Nephron progenitor cell (in vitro differentiated cells): ENCODE results near the gene MARK1.

Experiments
- DNase-seq: peaks from one replicate; pipeline ENCODE4 v3.0.0; 2021
- H3K27ac Mint-ChIP-seq: 2 replicates; pipeline ENCODE4 v1.8.0; 2021; ENCODE audit warnings: mild to moderate bottlenecking, moderate library complexity, mixed read lengths
- H3K27me3 Mint-ChIP-seq: 2 replicates; pipeline ENCODE4 v1.8.0; 2021; ENCODE audit warnings: mild to moderate bottlenecking, low read depth, mixed read lengths; ENCODE audit not compliant: poor library complexity
- H3K36me3 Mint-ChIP-seq: 2 replicates; pipeline ENCODE4 v1.8.0; 2021; ENCODE audit warnings: low read depth, mixed read lengths
- H3K4me1 Mint-ChIP-seq: 2 replicates; pipeline ENCODE4 v1.8.0; 2021; ENCODE audit warnings: mixed read lengths
- H3K4me3 Mint-ChIP-seq: 2 replicates; pipeline ENCODE4 v1.8.0; 2021; ENCODE audit warnings: mild to moderate bottlenecking, moderate library complexity, mixed read lengths
- H3K9me3 Mint-ChIP-seq: 2 replicates; pipeline ENCODE4 v1.8.0; 2021; ENCODE audit warnings: mild to moderate bottlenecking, moderate library complexity, mixed read lengths
- CTCF ChIP-seq: fragments of 200-600 bp; sonication (generic); IDR thresholded peaks from 2 replicates; pipeline ENCODE4 v1.5.0; 2021; ENCODE audit warnings: antibody characterized with exemption

Gene MARK1

GRCh38 chr1:220711056-220711809 lies 183.3 kb downstream of the MARK1 start:
- TF ChIP-seq CTCF = no peak
- no peaks in the 10 kb centered on the region for H3K36me3 Mint-ChIP-seq
- no peak overlapping the region for H3K4me3 Mint-ChIP-seq
- H3K27me3 Mint-ChIP-seq = peaks cover 16% of the 10 kb centered on the region
- H3K4me1 Mint-ChIP-seq = peaks cover 8% of the 10 kb centered on the region
- no peak for DNase-seq
- H3K9me3 Mint-ChIP-seq = peaks cover 20% of the 10 kb centered on the region
- H3K27ac Mint-ChIP-seq = no peak overlapping the region
